ENCODE data around the gene PNMA8C.

GRCh38 chr19:46446021-46446420, 17.3 kb upstream of the PNMA8C start:
- TF ChIP-seq POLR2A (IDR thresholded peaks at IDR 0.05; ENCODE audit: low read length) (no peak), GATA1 (IDR thresholded peaks at IDR 0.05; ENCODE audit: low read depth, low read length) (no peak)
